ENCODE data around the gene DHX57.

Gene DHX57

GRCh38 chr2:38875576-38876367 is at the start of gene DHX57, which contains the start of gene MORN2:
TSS of gene DHX57 (minus strand) at chr2:38875934. CDS start at chr2:38868405, 7,529 bp downstream.
TSS of gene MORN2 (plus strand) at chr2:38875976.
- H3K27ac ChIP-seq = peak within 1 kb of the TSS; percentile 65
- no peak for TF ChIP-seq ZFX (IDR thresholded peaks at IDR 0.05; ENCODE audit: borderline replicate concordance)
- TF ChIP-seq CTCF (IDR thresholded peaks at IDR 0.05) = no peak

GRCh38 chr2:38922902-38923301 is 47.2 kb upstream of the DHX57 start:
- TF ChIP-seq ZFX (IDR thresholded peaks at IDR 0.05; ENCODE audit: borderline replicate concordance) (no peak), CTCF (IDR thresholded peaks at IDR 0.05) (no peak)
- no peak overlapping the region for H3K27ac ChIP-seq

GRCh38 chr2:38922389-38922788 is 46.7 kb upstream of the DHX57 start:
- no peak overlapping the region for H3K27ac ChIP-seq
- TF ChIP-seq ZFX (IDR thresholded peaks at IDR 0.05; ENCODE audit: borderline replicate concordance) = no peak
- TF ChIP-seq CTCF (IDR thresholded peaks at IDR 0.05) = no peak

- H3K27ac ChIP-seq = no peak overlapping the region
- no peak for TF ChIP-seq ZFX (IDR thresholded peaks at IDR 0.05; ENCODE audit: borderline replicate concordance)
- TF ChIP-seq CTCF (IDR thresholded peaks at IDR 0.05) = no peak
Measured at GRCh38 chr2:38912619-38913018, 36.9 kb upstream of the DHX57 start.

- no peak overlapping the region for H3K27ac ChIP-seq
- no peak for TF ChIP-seq CTCF (IDR thresholded peaks at IDR 0.05)
- no peak for TF ChIP-seq ZFX (IDR thresholded peaks at IDR 0.05; ENCODE audit: borderline replicate concordance)
Measured at GRCh38 chr2:38911191-38911590, 35.5 kb upstream of the DHX57 start.

- TF ChIP-seq ZFX (IDR thresholded peaks at IDR 0.05; ENCODE audit: borderline replicate concordance) (no peak), CTCF (IDR thresholded peaks at IDR 0.05) (no peak)
- H3K27ac ChIP-seq = no peak overlapping the region
Measured at GRCh38 chr2:38909872-38910271, 34.1 kb upstream of the DHX57 start.
